GM12878 (cell line): ENCODE results near the gene MYCBPAP. TPM values are rescaled to one million over a fixed set of nuclear protein-coding genes. Genes with fewer than 3 reads are reported as not detected.

ENCODE experiments used
- ATAC-seq: fragments of 200-7000 bp; cut with Tn5 transposase; 3 replicates; pipeline ENCODE4 v1.9.1; 2020; ENCODE audit warnings: mild to moderate bottlenecking, moderate library complexity
- BruUV-seq: library from RNA; stranded (reverse); fragments of 400-500 nt; replicated peaks from 2 replicates; lab custom pipeline; 2021; lab: Mats Ljungman, UMichigan
- CTCF ChIA-PET: fragments of 300-600 bp; sonication (Branson Sonifier 250); formaldehyde crosslinking; extraction: SDS; loops from one replicate; lab custom pipeline; 2021; ENCODE audit warnings: inconsistent platforms; lab: Yijun Ruan, JAX
- POLR2A ChIA-PET: fragments of 350-600 bp; formaldehyde crosslinking; extraction: SDS; loops from one replicate; lab custom pipeline; 2021; ENCODE audit warnings: inconsistent platforms; lab: Charles Lee
- RAD21 ChIA-PET: fragments of 300-600 bp; sonication (Branson Sonifier 250); formaldehyde crosslinking; loops from one replicate; lab custom pipeline; 2023; ENCODE audit warnings: antibody characterized with exemption; ENCODE audit not compliant: unreplicated experiment; lab: Charles Lee
- SMC1A ChIA-PET: fragments of 300-600 bp; sonication (Branson Sonifier 250); formaldehyde crosslinking; loops from one replicate; lab custom pipeline; 2023; ENCODE audit not compliant: unreplicated experiment, uncharacterized antibody; lab: Charles Lee
- DNase-seq: peaks from one replicate; pipeline ENCODE4 v3.0.0-alpha.2; 2011; ENCODE audit warnings: low read depth, low spot score
- FAIRE-seq: peaks from 3 replicates; lab custom pipeline; 2011; peaks lifted over from hg19 to GRCh38; lab: Jason Lieb, UNC
- H2AFZ ChIP-seq: 2 replicates; pipeline ENCODE4 v1.6.0; 2011; ENCODE audit warnings: low read depth, low read length, control low read depth; ENCODE audit not compliant: control insufficient read depth
- H3K27ac ChIP-seq: 2 replicates; pipeline ENCODE4 v1.5.1; 2011; ENCODE audit warnings: control low read depth; ENCODE audit not compliant: control insufficient read depth, insufficient read depth
- H3K27me3 ChIP-seq, 2 experiments: replicated peaks in 1 of 2; 2 replicates each; pipeline versions ENCODE4 v1.6.0 to v1.6.1; 2011; ENCODE audit warnings: low read length in 1 of 2; ENCODE audit not compliant: control insufficient read depth in 2 of 2, insufficient read depth in 2 of 2
- H3K36me3 ChIP-seq, 2 experiments: 2 replicates each; pipeline ENCODE4 v1.5.1; 2011; ENCODE audit warnings: low read length in 1 of 2; ENCODE audit not compliant: control insufficient read depth in 2 of 2, insufficient read depth in 2 of 2
- H3K4me1 ChIP-seq: 2 replicates; pipeline ENCODE4 v1.6.1; 2011; ENCODE audit warnings: mild to moderate bottlenecking, low read length, moderate library complexity, mixed read lengths; ENCODE audit not compliant: control insufficient read depth, insufficient read depth
- H3K4me2 ChIP-seq: 2 replicates; pipeline ENCODE4 v1.6.0; 2011; ENCODE audit warnings: control low read depth; ENCODE audit not compliant: control insufficient read depth, insufficient read depth
- H3K4me3 ChIP-seq: fragments of 200-600 bp; sonication (generic); 2 replicates; pipeline ENCODE4 v1.5.1; 2016
- H3K79me2 ChIP-seq: 2 replicates; pipeline ENCODE4 v1.6.0; 2011; ENCODE audit warnings: low read length; ENCODE audit not compliant: control insufficient read depth, insufficient read depth
- H3K9ac ChIP-seq: 2 replicates; pipeline ENCODE4 v1.8.0; 2011; ENCODE audit warnings: low read length, control low read depth, mixed read lengths; ENCODE audit not compliant: control insufficient read depth, insufficient read depth
- H3K9me3 ChIP-seq: replicated peaks from 3 replicates; pipeline ENCODE4 v1.5.1; 2011; ENCODE audit warnings: mild to moderate bottlenecking, low read length; ENCODE audit not compliant: control insufficient read depth, insufficient read depth
- H4K20me1 ChIP-seq: 2 replicates; pipeline ENCODE4 v1.6.0; 2011; ENCODE audit not compliant: control insufficient read depth, insufficient read depth
- CEBPB ChIP-seq, 2 experiments: fragments of 150-350 bp in 1 of 2; IDR thresholded peaks; 2 replicates each; pipeline ENCODE4 v1.6.1; 2012 to 2014; ENCODE audit warnings: low read depth in 2 of 2, low read length in 2 of 2, borderline replicate concordance in 1 of 2, inconsistent platforms in 1 of 2
- FOS ChIP-seq: IDR thresholded peaks from 3 replicates; pipeline ENCODE4 v1.6.1; 2011; ENCODE audit warnings: borderline replicate concordance; ENCODE audit not compliant: insufficient read length; ENCODE audit errors: extremely low read depth
- KLF5 ChIP-seq: fragments of 450-650 bp; IDR thresholded peaks from 2 replicates; pipeline ENCODE4 v1.6.1; 2014; ENCODE audit warnings: mild to moderate bottlenecking; ENCODE audit not compliant: partially characterized antibody
- NRF1 ChIP-seq: conservative IDR thresholded peaks from 2 replicates; pipeline ENCODE4 v1.6.1; 2011; ENCODE audit warnings: mild to moderate bottlenecking, low read depth, low read length, improper control_type of control experiment
- POLR2A ChIP-seq: IDR thresholded peaks from 2 replicates; pipeline ENCODE4 v1.6.1; 2011; ENCODE audit warnings: low read depth, mild to moderate bottlenecking, low read length
- RELA ChIP-seq: fragments of 450-650 bp; IDR thresholded peaks from 2 replicates; pipeline ENCODE4 v1.8.0; 2014; ENCODE audit warnings: borderline replicate concordance; ENCODE audit not compliant: partially characterized antibody
- TARDBP ChIP-seq: IDR thresholded peaks from 2 replicates; pipeline ENCODE4 v1.6.1; 2016; ENCODE audit warnings: borderline replicate concordance
- TCF12 ChIP-seq: IDR thresholded peaks from 2 replicates; pipeline ENCODE4 v1.6.1; 2011; ENCODE audit warnings: low read depth, mild to moderate bottlenecking, low read length
- WGBS: methylation state at CpG from one replicate; pipeline ENCODE4 v1.1.6; 2016; ENCODE audit warnings: low lambda C conversion rate; ENCODE audit not compliant: insufficient replicate concordance, insufficient coverage; ENCODE audit errors: missing lambda C conversion rate; 5-methylcytosine and 5-hydroxymethylcytosine counted together
- in situ Hi-C: fragments of 300-500 bp; cut with MboI; formaldehyde crosslinking; loops from 9 replicates; pipeline ENCODE4 v1.14.3; 2018; ENCODE audit warnings: mixed read lengths
- intact Hi-C: fragments of 100-400 bp; cut with micrococcal nuclease; formaldehyde crosslinking; loops from one replicate; pipeline ENCODE4 v1.14.2; 2022; ENCODE audit not compliant: unreplicated experiment
- polyA plus RNA-seq, 11 experiments: library from polyadenylated mRNA; depleted of rRNA in 4 of 11; unstranded in 6 of 11; stranded (reverse) in 5 of 11; fragments of >200 nt; fragmentation: Nextera tagmentation in 4 of 11; fragmentation: Illumina TruSeq in 1 of 11; extraction: Ambion mirVana in 4 of 11; extraction: Trizol in 1 of 11; gene quantifications; 1 replicate in 1 of 11; 2 replicates in 10 of 11; pipeline versions ENCODE4 v1.2.1 to v1.2.3, GENCODE V29; 2011 to 2016; ENCODE audit warnings: inconsistent platforms in 2 of 11, missing spikeins in 2 of 11, low read depth in 1 of 11
- total RNA-seq, 4 experiments: library from RNA; depleted of rRNA in 3 of 4; stranded (reverse); fragments of >200 nt in 3 of 4; fragmentation: Illumina TruSeq in 1 of 4; extraction: Trizol in 1 of 4; gene quantifications; 2 replicates each; pipeline versions ENCODE4 v1.2.1 to v1.2.3, GENCODE V29; 2013 to 2021
- TF ChIP-seq, protein P1 (sequence below): fragments of 450-650 bp; IDR thresholded peaks from 2 replicates; pipeline ENCODE4 v1.6.1; 2016; ENCODE audit warnings: mild to moderate bottlenecking
- TF ChIP-seq, protein P2 (sequence below): IDR thresholded peaks from 2 replicates; pipeline ENCODE4 v1.6.1; 2011; ENCODE audit warnings: low read depth, mild to moderate bottlenecking, low read length, moderate library complexity, borderline replicate concordance; ENCODE audit errors: extremely low read depth
- TF ChIP-seq, protein P3 (sequence below): fragments of 450-650 bp; formaldehyde crosslinking; IDR thresholded peaks from 2 replicates; pipeline ENCODE4 v1.4.0; 2020; ENCODE audit warnings: mild to moderate bottlenecking, moderate library complexity
- TF ChIP-seq, protein P4 (sequence below): fragments of 450-650 bp; IDR thresholded peaks from 2 replicates; pipeline ENCODE4 v1.6.1; 2017; ENCODE audit warnings: mild to moderate bottlenecking, low read depth, inconsistent platforms; ENCODE audit not compliant: poor library complexity, severe bottlenecking

Gene MYCBPAP
- total and polyA plus RNA-seq, 10 of the 15 experiments (the other 5 are each of a cell fraction or from before 2014, with no cell fraction given), result 0.23 to 2.7 (median 1.5) TPM

DNA sequence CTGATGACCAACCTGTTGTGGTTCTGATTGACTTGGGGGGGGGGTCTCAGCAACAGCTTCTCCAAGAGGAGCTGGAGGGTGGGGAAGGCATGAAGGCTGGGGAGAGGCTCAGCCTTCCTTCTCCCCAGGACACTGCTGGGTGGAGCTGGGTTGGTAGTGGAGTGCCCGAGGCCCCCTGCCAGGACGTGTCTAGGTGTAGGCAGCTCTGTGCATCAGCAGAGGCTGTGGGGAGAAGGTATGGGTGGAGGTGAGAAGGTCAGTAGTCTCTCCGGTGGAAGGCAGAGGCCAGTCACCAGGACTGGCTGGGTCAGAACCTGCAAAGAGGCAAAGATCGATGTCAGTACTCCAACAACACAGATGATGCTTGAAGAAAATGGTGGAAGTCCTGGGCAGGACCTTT lies 43.5 kb upstream of the MYCBPAP start:
- H2AFZ ChIP-seq, result no peak overlapping the region
- H3K9ac ChIP-seq, result no peak overlapping the region
- CTCF ChIA-PET, result interaction anchor here (1.7 kb wide), 1 partner anchor 68 kb away, joined by 4 read pairs; the partner anchor contains the start of gene LRRC59
- peaks cover 0 to 3% of the 10 kb centered on the region in 2 experiments; a peak in 2 of 4 replicates for H3K27me3 ChIP-seq
- RAD21 ChIA-PET, result no interaction called here
- DNase-seq (no peak), ATAC-seq (no peak), FAIRE-seq (no peak)
- intact Hi-C loops, result no loop called here
- TF ChIP-seq, protein P1, sequence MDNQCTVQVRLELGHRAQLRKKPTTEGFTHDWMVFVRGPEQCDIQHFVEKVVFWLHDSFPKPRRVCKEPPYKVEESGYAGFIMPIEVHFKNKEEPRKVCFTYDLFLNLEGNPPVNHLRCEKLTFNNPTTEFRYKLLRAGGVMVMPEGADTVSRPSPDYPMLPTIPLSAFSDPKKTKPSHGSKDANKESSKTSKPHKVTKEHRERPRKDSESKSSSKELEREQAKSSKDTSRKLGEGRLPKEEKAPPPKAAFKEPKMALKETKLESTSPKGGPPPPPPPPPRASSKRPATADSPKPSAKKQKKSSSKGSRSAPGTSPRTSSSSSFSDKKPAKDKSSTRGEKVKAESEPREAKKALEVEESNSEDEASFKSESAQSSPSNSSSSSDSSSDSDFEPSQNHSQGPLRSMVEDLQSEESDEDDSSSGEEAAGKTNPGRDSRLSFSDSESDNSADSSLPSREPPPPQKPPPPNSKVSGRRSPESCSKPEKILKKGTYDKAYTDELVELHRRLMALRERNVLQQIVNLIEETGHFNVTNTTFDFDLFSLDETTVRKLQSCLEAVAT, result no peak
- TF ChIP-seq CEBPB (IDR thresholded peaks at IDR 0.05; ENCODE audit: borderline replicate concordance in 1 of 2, low read depth in 2 of 2, low read length in 2 of 2) (no peak), FOS (no peak), TCF12 (no peak), NRF1 (no peak), KLF5 (no peak), TARDBP (no peak), RELA (no peak), POLR2A (no peak)
- TF ChIP-seq, protein P2, sequence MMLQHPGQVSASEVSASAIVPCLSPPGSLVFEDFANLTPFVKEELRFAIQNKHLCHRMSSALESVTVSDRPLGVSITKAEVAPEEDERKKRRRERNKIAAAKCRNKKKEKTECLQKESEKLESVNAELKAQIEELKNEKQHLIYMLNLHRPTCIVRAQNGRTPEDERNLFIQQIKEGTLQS, result no peak
- TF ChIP-seq, protein P3, sequence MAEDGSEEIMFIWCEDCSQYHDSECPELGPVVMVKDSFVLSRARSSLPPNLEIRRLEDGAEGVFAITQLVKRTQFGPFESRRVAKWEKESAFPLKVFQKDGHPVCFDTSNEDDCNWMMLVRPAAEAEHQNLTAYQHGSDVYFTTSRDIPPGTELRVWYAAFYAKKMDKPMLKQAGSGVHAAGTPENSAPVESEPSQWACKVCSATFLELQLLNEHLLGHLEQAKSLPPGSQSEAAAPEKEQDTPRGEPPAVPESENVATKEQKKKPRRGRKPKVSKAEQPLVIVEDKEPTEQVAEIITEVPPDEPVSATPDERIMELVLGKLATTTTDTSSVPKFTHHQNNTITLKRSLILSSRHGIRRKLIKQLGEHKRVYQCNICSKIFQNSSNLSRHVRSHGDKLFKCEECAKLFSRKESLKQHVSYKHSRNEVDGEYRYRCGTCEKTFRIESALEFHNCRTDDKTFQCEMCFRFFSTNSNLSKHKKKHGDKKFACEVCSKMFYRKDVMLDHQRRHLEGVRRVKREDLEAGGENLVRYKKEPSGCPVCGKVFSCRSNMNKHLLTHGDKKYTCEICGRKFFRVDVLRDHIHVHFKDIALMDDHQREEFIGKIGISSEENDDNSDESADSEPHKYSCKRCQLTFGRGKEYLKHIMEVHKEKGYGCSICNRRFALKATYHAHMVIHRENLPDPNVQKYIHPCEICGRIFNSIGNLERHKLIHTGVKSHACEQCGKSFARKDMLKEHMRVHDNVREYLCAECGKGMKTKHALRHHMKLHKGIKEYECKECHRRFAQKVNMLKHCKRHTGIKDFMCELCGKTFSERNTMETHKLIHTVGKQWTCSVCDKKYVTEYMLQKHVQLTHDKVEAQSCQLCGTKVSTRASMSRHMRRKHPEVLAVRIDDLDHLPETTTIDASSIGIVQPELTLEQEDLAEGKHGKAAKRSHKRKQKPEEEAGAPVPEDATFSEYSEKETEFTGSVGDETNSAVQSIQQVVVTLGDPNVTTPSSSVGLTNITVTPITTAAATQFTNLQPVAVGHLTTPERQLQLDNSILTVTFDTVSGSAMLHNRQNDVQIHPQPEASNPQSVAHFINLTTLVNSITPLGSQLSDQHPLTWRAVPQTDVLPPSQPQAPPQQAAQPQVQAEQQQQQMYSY (CRISPR knock-in tag), result no peak
- TF ChIP-seq, protein P4, sequence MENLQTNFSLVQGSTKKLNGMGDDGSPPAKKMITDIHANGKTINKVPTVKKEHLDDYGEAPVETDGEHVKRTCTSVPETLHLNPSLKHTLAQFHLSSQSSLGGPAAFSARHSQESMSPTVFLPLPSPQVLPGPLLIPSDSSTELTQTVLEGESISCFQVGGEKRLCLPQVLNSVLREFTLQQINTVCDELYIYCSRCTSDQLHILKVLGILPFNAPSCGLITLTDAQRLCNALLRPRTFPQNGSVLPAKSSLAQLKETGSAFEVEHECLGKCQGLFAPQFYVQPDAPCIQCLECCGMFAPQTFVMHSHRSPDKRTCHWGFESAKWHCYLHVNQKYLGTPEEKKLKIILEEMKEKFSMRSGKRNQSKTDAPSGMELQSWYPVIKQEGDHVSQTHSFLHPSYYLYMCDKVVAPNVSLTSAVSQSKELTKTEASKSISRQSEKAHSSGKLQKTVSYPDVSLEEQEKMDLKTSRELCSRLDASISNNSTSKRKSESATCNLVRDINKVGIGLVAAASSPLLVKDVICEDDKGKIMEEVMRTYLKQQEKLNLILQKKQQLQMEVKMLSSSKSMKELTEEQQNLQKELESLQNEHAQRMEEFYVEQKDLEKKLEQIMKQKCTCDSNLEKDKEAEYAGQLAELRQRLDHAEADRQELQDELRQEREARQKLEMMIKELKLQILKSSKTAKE, result no peak
- H3K79me2 ChIP-seq, result no peaks in the 10 kb centered on the region
- no peak overlapping the region for H3K27ac ChIP-seq
- H3K36me3 ChIP-seq, result no peaks in the 10 kb centered on the region
- no TSS peak for BruUV-seq
- no peaks in the 10 kb centered on the region for H3K4me1 ChIP-seq
- in situ Hi-C loops, result no loop called here
- 60% methylated on average over 4 of the region's 4 CpGs for WGBS
- H3K9me3 ChIP-seq, result no peaks in the 10 kb centered on the region
- no peak overlapping the region for H3K4me3 ChIP-seq
- SMC1A ChIA-PET, result no interaction called here
- POLR2A ChIA-PET, result no interaction called here
- no peak overlapping the region for H3K4me2 ChIP-seq
- H4K20me1 ChIP-seq, result no peaks in the 10 kb centered on the region
